KMS-11 (cell line): Measurements from ENCODE around the gene CLEC3A.

Experiments used
- H2AFZ ChIP-seq: fragments of 200-600 bp; sonication (generic); 2 replicates; pipeline ENCODE4 v1.6.1; 2016; ENCODE audit warnings: antibody characterized with exemption, mixed run types, low read depth
- H3K27ac ChIP-seq: fragments of 200-600 bp; sonication (generic); 2 replicates; pipeline ENCODE4 v1.6.1; 2016; ENCODE audit warnings: mild to moderate bottlenecking, mixed run types
- H3K27me3 ChIP-seq: fragments of 200-600 bp; sonication (generic); 2 replicates; pipeline ENCODE4 v1.6.1; 2017; ENCODE audit warnings: mild to moderate bottlenecking, low read depth, mixed run types, moderate library complexity; ENCODE audit not compliant: insufficient read depth
- H3K36me3 ChIP-seq: fragments of 200-600 bp; sonication (generic); 2 replicates; pipeline ENCODE4 v1.6.1; 2017; ENCODE audit warnings: mild to moderate bottlenecking, mixed run types; ENCODE audit not compliant: insufficient read depth
- H3K4me1 ChIP-seq: fragments of 200-600 bp; sonication (generic); 2 replicates; pipeline ENCODE4 v1.6.1; 2016; ENCODE audit warnings: mild to moderate bottlenecking, low read depth, mixed run types; ENCODE audit not compliant: poor library complexity, severe bottlenecking
- H3K4me2 ChIP-seq: fragments of 200-600 bp; sonication (generic); 2 replicates; pipeline ENCODE4 v1.7.0; 2016; ENCODE audit warnings: mild to moderate bottlenecking, mixed run types
- H3K4me3 ChIP-seq: fragments of 200-600 bp; sonication (generic); IDR thresholded peaks from 2 replicates; pipeline ENCODE4 v1.6.1; 2017; ENCODE audit warnings: low read depth, low read length, mixed read lengths; ENCODE audit not compliant: insufficient read depth
- H3K79me2 ChIP-seq: fragments of 200-600 bp; sonication (generic); 2 replicates; pipeline ENCODE4 v1.6.1; 2016; ENCODE audit warnings: low read depth, mixed run types; ENCODE audit not compliant: insufficient read depth
- H3K9ac ChIP-seq: fragments of 200-600 bp; sonication (generic); 2 replicates; pipeline ENCODE4 v1.6.1; 2016; ENCODE audit warnings: mild to moderate bottlenecking, mixed run types
- H4K20me1 ChIP-seq: fragments of 200-600 bp; sonication (generic); 2 replicates; pipeline ENCODE4 v1.6.1; 2016; ENCODE audit warnings: mild to moderate bottlenecking, mixed run types; ENCODE audit not compliant: insufficient read depth
- TF ChIP-seq, protein P1 (sequence below): fragments of 200-600 bp; sonication (generic); conservative IDR thresholded peaks from 2 replicates; pipeline ENCODE4 v1.6.1; 2017; ENCODE audit warnings: low read depth, mild to moderate bottlenecking, antibody characterized with exemption, low read length, moderate library complexity, mixed read lengths

The CLEC3A gene

DNA sequence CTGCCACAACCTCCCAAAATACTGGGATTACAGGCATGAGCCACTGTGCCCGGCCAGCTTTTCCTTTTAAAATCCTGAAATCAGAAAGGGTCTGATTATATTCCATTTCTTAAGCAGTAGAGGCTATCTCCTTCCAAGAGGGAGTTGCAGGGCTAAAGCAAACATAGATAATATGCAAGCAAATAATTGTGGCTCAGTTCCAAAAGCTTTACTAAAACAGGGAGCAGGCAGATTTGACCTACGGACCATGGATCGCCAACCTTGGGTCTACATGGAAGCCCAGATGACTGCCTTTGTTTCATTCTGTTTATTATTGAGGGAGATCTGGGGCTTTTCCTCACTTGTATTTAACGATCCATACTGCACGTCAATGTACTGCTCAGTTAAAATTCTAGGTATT is 38.5 kb downstream of the CLEC3A start:
- Histone ChIP-seq H3K36me3 (no peaks in the 10 kb centered on the region), H4K20me1 (no peaks in the 10 kb centered on the region), H3K27me3 (no peaks in the 10 kb centered on the region), H3K79me2 (no peaks in the 10 kb centered on the region), H3K9ac (no peak overlapping the region), H3K4me1 (no peaks in the 10 kb centered on the region), H3K4me2 (no peak overlapping the region), H2AFZ (no peak overlapping the region), H3K4me3 (no peak overlapping the region), H3K27ac (no peak overlapping the region)
- TF ChIP-seq, protein P1, sequence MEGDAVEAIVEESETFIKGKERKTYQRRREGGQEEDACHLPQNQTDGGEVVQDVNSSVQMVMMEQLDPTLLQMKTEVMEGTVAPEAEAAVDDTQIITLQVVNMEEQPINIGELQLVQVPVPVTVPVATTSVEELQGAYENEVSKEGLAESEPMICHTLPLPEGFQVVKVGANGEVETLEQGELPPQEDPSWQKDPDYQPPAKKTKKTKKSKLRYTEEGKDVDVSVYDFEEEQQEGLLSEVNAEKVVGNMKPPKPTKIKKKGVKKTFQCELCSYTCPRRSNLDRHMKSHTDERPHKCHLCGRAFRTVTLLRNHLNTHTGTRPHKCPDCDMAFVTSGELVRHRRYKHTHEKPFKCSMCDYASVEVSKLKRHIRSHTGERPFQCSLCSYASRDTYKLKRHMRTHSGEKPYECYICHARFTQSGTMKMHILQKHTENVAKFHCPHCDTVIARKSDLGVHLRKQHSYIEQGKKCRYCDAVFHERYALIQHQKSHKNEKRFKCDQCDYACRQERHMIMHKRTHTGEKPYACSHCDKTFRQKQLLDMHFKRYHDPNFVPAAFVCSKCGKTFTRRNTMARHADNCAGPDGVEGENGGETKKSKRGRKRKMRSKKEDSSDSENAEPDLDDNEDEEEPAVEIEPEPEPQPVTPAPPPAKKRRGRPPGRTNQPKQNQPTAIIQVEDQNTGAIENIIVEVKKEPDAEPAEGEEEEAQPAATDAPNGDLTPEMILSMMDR = no peak

DNA sequence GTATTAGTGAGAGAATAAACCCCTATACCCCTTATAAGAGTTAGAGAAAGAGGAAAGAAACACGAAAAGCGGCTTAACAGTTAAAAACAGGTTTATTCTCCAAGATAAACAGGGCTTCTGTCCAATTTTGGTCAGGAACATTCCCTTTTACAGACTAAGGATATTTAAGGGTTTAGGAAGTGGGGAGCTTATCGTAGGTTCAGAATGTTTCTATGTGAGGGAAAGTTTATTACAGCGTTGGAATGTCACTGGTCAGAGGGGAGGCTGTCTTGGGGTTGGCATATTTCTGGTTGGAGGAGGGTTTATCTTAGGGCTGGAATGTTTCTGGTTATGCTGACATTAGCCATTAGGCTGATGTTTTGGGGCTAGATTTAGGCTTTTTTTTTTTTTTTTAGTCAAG is 43.0 kb downstream of the CLEC3A start:
- H3K27me3 ChIP-seq = no peaks in the 10 kb centered on the region
- no peak overlapping the region for H2AFZ ChIP-seq
- H3K4me1 ChIP-seq = no peaks in the 10 kb centered on the region
- no peak overlapping the region for H3K9ac ChIP-seq
- H3K4me2 ChIP-seq = no peak overlapping the region
- H3K79me2 ChIP-seq = no peaks in the 10 kb centered on the region
- no peaks in the 10 kb centered on the region for H4K20me1 ChIP-seq
- no peaks in the 10 kb centered on the region for H3K36me3 ChIP-seq
- TF ChIP-seq, protein P1 = no peak
- no peak overlapping the region for H3K4me3 ChIP-seq
- H3K27ac ChIP-seq = no peak overlapping the region

DNA sequence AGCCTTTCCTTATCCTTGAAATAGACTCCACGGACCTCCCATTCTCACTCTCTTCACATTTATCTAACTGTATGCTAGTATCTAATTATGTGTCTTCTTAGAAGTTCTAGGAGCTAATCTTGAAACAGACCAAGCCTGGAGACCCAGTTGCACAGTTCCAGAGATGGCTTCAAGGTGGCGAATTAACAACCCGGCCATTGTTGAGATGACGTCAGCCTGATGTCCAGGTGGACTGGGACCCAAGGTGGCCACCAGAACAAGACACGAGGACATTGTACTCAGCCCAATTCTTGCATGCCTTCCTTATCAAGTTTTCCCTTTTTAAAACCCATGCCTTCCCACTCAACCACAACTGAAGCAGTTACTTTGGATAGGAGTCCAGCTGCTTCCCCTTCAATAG is 47.6 kb downstream of the CLEC3A start:
- Histone ChIP-seq H3K27ac (no peak overlapping the region), H3K4me2 (no peak overlapping the region), H3K4me3 (no peak overlapping the region), H3K9ac (no peak overlapping the region), H4K20me1 (no peaks in the 10 kb centered on the region), H3K79me2 (no peaks in the 10 kb centered on the region), H3K4me1 (no peaks in the 10 kb centered on the region), H3K36me3 (no peaks in the 10 kb centered on the region), H3K27me3 (no peaks in the 10 kb centered on the region), H2AFZ (no peak overlapping the region)
- TF ChIP-seq, protein P1 = no peak

DNA sequence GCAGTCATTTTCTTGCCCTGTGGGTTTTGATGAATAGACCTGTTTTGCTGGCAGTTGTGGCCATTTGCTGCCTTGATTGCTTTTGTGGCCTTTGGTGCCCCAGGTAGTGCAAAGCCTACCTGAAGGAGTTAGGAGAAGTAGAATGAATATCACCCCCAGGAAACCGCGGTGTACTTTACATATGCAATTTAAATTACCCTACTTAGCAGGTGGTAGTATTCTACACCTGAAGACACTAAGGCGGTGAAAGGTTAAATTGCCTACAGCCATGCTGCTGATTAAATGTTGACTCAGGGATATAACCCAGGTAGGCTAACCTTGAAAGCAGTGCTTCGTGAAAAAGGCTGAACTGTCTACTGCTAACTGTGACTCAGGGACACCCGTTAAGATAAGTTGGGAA is 49.9 kb downstream of the CLEC3A start:
- Histone ChIP-seq H3K4me1 (no peaks in the 10 kb centered on the region), H3K36me3 (no peaks in the 10 kb centered on the region), H3K79me2 (no peaks in the 10 kb centered on the region), H3K27me3 (no peaks in the 10 kb centered on the region), H4K20me1 (no peaks in the 10 kb centered on the region), H3K9ac (no peak overlapping the region), H3K4me2 (no peak overlapping the region), H3K4me3 (no peak overlapping the region), H3K27ac (no peak overlapping the region), H2AFZ (no peak overlapping the region)
- TF ChIP-seq, protein P1 = no peak

DNA sequence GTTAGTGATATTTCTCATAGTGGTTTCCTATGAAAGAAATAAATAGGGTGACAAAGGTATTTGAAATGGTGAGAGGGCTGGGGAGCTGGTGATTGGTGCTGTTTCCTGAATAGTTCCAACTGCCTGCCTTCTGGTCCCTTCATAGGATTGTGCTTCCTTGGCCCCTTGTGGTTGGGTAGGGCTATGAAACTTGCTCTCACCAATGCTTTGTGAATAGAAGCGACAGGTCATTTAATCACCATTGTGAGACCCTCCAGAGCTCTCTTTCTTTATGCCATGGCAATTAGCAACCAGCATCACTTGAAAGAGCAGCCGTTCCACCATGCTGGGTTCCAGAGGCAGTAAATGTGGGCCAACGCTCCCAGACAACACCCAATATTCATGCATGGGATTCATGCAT is 53.5 kb downstream of the CLEC3A start:
- no peak overlapping the region for H3K27ac ChIP-seq
- H3K27me3 ChIP-seq = no peaks in the 10 kb centered on the region
- no peaks in the 10 kb centered on the region for H4K20me1 ChIP-seq
- H2AFZ ChIP-seq = no peak overlapping the region
- H3K4me2 ChIP-seq = no peak overlapping the region
- no peak overlapping the region for H3K9ac ChIP-seq
- TF ChIP-seq, protein P1 = no peak
- no peaks in the 10 kb centered on the region for H3K4me1 ChIP-seq
- no peaks in the 10 kb centered on the region for H3K79me2 ChIP-seq
- H3K36me3 ChIP-seq = no peaks in the 10 kb centered on the region
- H3K4me3 ChIP-seq = no peak overlapping the region
